Measurements from ENCODE around the gene HOXD3.

Gene HOXD3

DNA sequence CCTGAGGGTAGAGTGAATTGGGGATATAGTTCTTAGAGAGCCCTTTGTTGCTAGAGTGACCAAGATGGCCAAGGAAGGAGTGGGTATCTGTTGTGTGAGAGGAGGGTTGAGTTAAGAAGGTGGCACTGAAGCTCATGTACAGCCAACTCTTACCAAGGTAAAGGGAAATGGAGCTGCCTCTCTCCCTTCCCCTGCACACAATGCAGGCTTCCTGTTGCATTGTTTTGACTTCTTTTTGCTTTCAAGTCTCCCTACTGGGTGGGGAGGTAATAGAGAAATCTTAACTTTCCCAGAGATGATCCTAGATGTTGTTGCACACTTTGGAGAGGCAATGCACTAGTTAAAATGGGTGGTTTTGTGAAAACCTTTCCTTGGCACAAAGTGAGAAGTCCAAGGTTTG is 55.2 kb downstream of the HOXD3 start:
- DNase-seq (ENCODE audit: low read depth in 2 of 2): no peak

DNA sequence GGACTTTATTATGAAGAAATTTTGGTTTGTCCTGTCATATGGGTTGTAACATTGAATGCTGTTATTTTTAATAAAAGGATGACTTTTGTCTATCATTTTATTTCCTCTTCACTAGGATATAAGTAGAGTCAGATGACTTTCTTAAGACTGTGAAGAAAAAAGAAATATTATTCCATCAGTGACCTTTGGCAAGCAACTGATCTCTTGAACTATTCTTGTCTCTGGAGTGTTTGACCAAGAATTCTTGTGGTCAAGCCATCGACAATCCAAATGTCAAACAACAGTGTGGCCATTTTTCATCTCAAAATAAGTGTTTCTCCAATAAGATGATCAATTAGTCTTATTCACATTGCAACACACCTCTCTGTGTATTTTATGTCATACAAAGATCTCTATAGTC is 56.3 kb downstream of the HOXD3 start:
- DNase-seq (ENCODE audit: low read depth in 2 of 2): no peak

Data from fibroblast of skin of left quadriceps (primary cell).